ENCODE data around the gene VSNL1.

The VSNL1 gene

DNA sequence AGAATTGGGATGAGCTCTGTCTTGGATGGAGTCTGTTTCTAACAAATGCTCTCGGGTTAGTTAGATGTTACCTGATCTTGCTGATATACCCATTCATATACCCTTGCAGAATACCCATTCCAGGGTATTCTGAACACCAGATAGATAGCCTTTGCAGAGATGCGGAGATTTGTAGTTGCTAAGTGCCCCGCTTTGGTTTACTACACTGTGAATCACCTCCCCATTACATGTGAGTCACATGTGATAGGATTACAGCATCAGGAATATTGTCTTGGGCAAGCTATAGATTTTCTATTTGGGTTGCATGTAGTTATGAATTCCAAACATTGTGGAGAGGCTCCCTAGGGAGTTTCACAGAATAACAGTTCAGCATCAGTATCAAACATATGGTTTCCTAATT lies 3.8 kb downstream of the VSNL1 start:
- no peak overlapping the region for H3K27ac ChIP-seq (ENCODE audit: poor library complexity, severe bottlenecking)
- DNase-seq (ENCODE audit: low spot score) (no peak), ATAC-seq (ENCODE audit: low read depth) (peak; percentile 83)
- TF ChIP-seq, protein P1, sequence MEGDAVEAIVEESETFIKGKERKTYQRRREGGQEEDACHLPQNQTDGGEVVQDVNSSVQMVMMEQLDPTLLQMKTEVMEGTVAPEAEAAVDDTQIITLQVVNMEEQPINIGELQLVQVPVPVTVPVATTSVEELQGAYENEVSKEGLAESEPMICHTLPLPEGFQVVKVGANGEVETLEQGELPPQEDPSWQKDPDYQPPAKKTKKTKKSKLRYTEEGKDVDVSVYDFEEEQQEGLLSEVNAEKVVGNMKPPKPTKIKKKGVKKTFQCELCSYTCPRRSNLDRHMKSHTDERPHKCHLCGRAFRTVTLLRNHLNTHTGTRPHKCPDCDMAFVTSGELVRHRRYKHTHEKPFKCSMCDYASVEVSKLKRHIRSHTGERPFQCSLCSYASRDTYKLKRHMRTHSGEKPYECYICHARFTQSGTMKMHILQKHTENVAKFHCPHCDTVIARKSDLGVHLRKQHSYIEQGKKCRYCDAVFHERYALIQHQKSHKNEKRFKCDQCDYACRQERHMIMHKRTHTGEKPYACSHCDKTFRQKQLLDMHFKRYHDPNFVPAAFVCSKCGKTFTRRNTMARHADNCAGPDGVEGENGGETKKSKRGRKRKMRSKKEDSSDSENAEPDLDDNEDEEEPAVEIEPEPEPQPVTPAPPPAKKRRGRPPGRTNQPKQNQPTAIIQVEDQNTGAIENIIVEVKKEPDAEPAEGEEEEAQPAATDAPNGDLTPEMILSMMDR (IDR thresholded peaks at IDR 0.05; ENCODE audit: poor library complexity, severe bottlenecking), result no peak
- peaks cover 41% of the 10 kb centered on the region for H3K27me3 ChIP-seq (ENCODE audit: insufficient read depth, poor library complexity, severe bottlenecking)
- no peaks in the 10 kb centered on the region for H3K9me3 ChIP-seq (ENCODE audit: severe bottlenecking)
- H3K36me3 ChIP-seq (ENCODE audit: low read depth), result no peaks in the 10 kb centered on the region
- H3K4me1 ChIP-seq (ENCODE audit: insufficient read depth, poor library complexity, severe bottlenecking), result peaks cover 13% of the 10 kb centered on the region
- no peak overlapping the region for H3K4me3 ChIP-seq (ENCODE audit: severe bottlenecking)

DNA sequence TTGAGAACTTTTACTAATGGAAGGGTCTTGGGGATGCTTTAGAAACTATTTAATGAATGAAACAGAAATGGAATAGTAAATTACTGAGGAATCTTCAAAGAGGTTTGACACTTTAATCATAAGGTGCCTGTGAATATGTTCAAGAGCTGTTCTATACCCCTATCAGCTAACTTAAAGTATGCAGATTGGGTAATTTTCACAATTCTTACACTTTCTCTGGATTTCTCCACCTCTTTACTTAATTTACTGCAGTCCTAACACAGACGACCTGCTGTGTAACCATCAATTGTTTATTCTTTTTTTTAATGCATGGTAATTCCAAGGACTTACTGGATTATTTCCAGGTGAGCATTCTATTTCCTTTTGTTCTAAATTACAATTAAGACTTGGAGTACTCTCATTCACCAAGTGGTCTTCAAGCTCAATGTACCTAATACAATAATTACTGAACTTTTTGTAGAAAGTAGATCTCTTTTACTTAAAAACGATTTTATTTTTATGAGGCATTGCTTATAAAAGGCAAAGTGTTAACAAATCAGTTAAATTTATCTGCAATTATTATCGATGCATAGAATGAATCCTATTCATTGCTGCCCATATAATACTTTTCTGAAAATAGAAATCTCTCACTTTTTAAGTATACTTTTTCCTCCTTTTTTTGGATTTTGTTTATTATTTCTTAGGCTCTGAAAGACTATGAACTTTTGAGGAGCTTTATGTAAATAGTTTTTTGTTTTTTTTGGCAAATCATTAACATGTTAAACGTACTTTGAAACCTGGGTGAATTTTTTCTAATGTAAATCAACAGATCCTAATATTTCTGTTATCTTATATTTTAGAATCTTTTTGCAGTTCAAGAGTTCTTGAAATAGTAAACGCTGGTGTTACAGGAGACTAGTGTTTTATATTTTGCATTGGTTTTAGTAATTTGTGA lies 5.5 kb downstream of the VSNL1 start:
- Histone ChIP-seq H3K36me3 (ENCODE audit: low read depth) (no peaks in the 10 kb centered on the region), H3K4me1 (ENCODE audit: insufficient read depth, poor library complexity, severe bottlenecking) (peaks cover 9% of the 10 kb centered on the region)

DNA sequence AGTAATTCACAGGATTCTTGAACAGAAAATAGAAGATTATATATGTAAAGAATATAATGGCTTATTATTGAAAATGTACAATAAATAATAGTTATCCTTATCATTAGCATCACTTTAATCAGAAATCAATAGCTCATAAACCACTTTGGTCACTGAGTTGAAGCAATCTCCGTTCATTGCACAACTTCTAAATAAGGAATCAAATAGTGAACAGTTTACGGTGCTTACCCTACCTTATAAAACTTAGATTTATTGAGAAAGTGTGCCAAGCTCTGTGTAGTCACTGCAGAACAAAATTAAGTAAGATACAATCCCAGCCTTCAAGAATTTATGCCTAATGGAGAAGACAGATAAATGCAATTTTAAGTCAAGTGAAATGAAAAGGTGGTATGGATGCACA lies 6.7 kb downstream of the VSNL1 start:
- no peak for ATAC-seq (ENCODE audit: low read depth)
- Histone ChIP-seq H3K27me3 (ENCODE audit: insufficient read depth, poor library complexity, severe bottlenecking) (peaks cover 16% of the 10 kb centered on the region), H3K27ac (ENCODE audit: poor library complexity, severe bottlenecking) (no peak overlapping the region), H3K9me3 (ENCODE audit: severe bottlenecking) (no peaks in the 10 kb centered on the region), H3K4me1 (ENCODE audit: insufficient read depth, poor library complexity, severe bottlenecking) (peaks cover 9% of the 10 kb centered on the region), H3K36me3 (ENCODE audit: low read depth) (no peaks in the 10 kb centered on the region), H3K4me3 (ENCODE audit: severe bottlenecking) (no peak overlapping the region)
- TF ChIP-seq, protein P1 (IDR thresholded peaks at IDR 0.05; ENCODE audit: poor library complexity, severe bottlenecking), result no peak
- no peak for DNase-seq (ENCODE audit: low spot score)

More for the DNA sequence above, 5.5 kb downstream of the VSNL1 start:
- TF ChIP-seq, protein P1 (IDR thresholded peaks at IDR 0.05; ENCODE audit: poor library complexity, severe bottlenecking), result no peak
- ATAC-seq (ENCODE audit: low read depth), result no peak
- Histone ChIP-seq H3K9me3 (ENCODE audit: severe bottlenecking) (no peaks in the 10 kb centered on the region), H3K27me3 (ENCODE audit: insufficient read depth, poor library complexity, severe bottlenecking) (peaks cover 28% of the 10 kb centered on the region), H3K4me3 (ENCODE audit: severe bottlenecking) (no peak overlapping the region), H3K27ac (ENCODE audit: poor library complexity, severe bottlenecking) (no peak overlapping the region)
- no peak for DNase-seq (ENCODE audit: low spot score)

DNA sequence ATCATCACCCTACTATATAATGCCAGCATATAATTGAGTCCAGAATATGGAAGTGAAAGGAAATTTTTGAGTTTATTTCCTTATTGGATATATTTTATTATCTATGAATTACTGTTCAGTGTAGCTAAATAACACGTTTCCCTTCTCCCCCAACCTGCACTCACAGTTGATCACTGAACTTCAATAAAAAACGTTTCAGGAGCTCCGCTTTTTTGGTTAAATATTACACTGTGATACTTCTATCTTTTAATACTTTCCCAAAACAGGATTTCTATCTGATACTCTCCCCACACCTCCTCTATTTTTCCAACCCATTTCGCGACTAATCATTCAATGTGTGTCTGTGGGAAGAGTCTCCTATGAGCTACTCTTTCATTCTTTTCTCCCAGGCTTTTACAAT lies 7.2 kb downstream of the VSNL1 start:
- no peak for ATAC-seq (ENCODE audit: low read depth)
- H3K27ac ChIP-seq (ENCODE audit: poor library complexity, severe bottlenecking), result no peak overlapping the region
- no peak for DNase-seq (ENCODE audit: low spot score)
- TF ChIP-seq, protein P1 (IDR thresholded peaks at IDR 0.05; ENCODE audit: poor library complexity, severe bottlenecking), result no peak
- peaks cover 13% of the 10 kb centered on the region for H3K27me3 ChIP-seq (ENCODE audit: insufficient read depth, poor library complexity, severe bottlenecking)
- H3K4me3 ChIP-seq (ENCODE audit: severe bottlenecking), result no peak overlapping the region
- peaks cover 9% of the 10 kb centered on the region for H3K4me1 ChIP-seq (ENCODE audit: insufficient read depth, poor library complexity, severe bottlenecking)
- no peaks in the 10 kb centered on the region for H3K36me3 ChIP-seq (ENCODE audit: low read depth)
- no peaks in the 10 kb centered on the region for H3K9me3 ChIP-seq (ENCODE audit: severe bottlenecking)

DNA sequence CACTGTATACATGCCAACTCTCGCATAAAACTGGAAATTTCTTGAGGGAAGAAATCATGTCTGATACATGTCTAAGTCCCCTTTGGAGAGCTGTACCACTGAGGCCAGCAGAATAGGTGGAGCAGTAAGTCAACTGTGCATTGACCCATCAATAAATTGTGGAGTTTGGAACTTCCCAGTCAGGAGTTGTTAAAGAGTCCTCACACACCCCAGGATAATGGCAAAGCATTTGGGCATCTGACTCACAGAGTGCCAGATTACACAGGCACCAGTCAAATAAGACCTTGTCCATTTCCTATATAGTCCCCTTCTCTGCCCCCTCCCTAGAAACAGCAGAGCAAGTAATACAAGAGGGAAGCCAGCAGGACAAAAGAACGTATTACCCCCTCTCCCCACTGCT lies 10.4 kb downstream of the VSNL1 start:
- ATAC-seq (ENCODE audit: low read depth) (no peak), DNase-seq (ENCODE audit: low spot score) (no peak)
- Histone ChIP-seq H3K9me3 (ENCODE audit: severe bottlenecking) (no peaks in the 10 kb centered on the region), H3K4me3 (ENCODE audit: severe bottlenecking) (no peak overlapping the region), H3K27me3 (ENCODE audit: insufficient read depth, poor library complexity, severe bottlenecking) (no peaks in the 10 kb centered on the region), H3K27ac (ENCODE audit: poor library complexity, severe bottlenecking) (no peak overlapping the region), H3K4me1 (ENCODE audit: insufficient read depth, poor library complexity, severe bottlenecking) (no peaks in the 10 kb centered on the region), H3K36me3 (ENCODE audit: low read depth) (no peaks in the 10 kb centered on the region)
- TF ChIP-seq, protein P1 (IDR thresholded peaks at IDR 0.05; ENCODE audit: poor library complexity, severe bottlenecking), result no peak

All from RWPE2 (cell line).